Endothelial cell of umbilical vein (primary cell): ENCODE results near the gene TACSTD2. TPM values are rescaled to one million over a fixed set of nuclear protein-coding genes. Genes with fewer than 3 reads are reported as not detected.

Experiments used
- BruUV-seq: library from RNA; stranded (reverse); fragments of 400-500 nt; replicated peaks from 2 replicates; lab custom pipeline; 2021; lab: Mats Ljungman, UMichigan
- CTCF ChIA-PET: fragments of 300-600, 350-600 bp; sonication (Branson Sonifier 250); formaldehyde crosslinking; loops from one replicate; lab custom pipeline; 2021; ENCODE audit warnings: antibody characterized with exemption, inconsistent platforms; lab: Charles Lee
- POLR2A ChIA-PET: fragments of 300-600, 350-600 bp; sonication (Branson Sonifier 250); formaldehyde crosslinking; loops from one replicate; lab custom pipeline; 2021; ENCODE audit warnings: antibody characterized with exemption, inconsistent platforms; lab: Charles Lee
- DNase-seq: peaks from one replicate; pipeline ENCODE4 v3.0.0-alpha.2; 2011; ENCODE audit warnings: low read depth, low spot score
- FAIRE-seq: peaks from 2 replicates; lab custom pipeline; 2011; peaks lifted over from hg19 to GRCh38; lab: Jason Lieb, UNC
- H2AFZ ChIP-seq: 2 replicates; pipeline ENCODE4 v1.6.0; 2012; ENCODE audit warnings: low read depth, low read length, control low read depth, inconsistent platforms
- H3K27ac ChIP-seq: 2 replicates; pipeline ENCODE4 v1.5.1; 2011; ENCODE audit warnings: low read depth, mild to moderate bottlenecking, control low read depth, low read length, moderate library complexity; ENCODE audit not compliant: insufficient read depth
- H3K27me3 ChIP-seq, 2 experiments: 2 replicates each; pipeline versions ENCODE4 v1.6.0 to v1.6.1; 2011; ENCODE audit warnings: low read length in 2 of 2, mixed read lengths in 1 of 2; ENCODE audit not compliant: control insufficient read depth in 2 of 2, insufficient read depth in 2 of 2
- H3K36me3 ChIP-seq, 2 experiments: 2 replicates in 1 of 2; 3 replicates in 1 of 2; pipeline ENCODE4 v1.5.1; 2011; ENCODE audit warnings: low read length in 2 of 2, mild to moderate bottlenecking in 1 of 2, moderate library complexity in 1 of 2; ENCODE audit not compliant: control insufficient read depth in 2 of 2, insufficient read depth in 2 of 2; ENCODE audit errors: extremely low read depth in 1 of 2
- H3K4me1 ChIP-seq: 3 replicates; pipeline ENCODE4 v1.5.1; 2011; ENCODE audit warnings: mild to moderate bottlenecking, low read length; ENCODE audit not compliant: control insufficient read depth, insufficient read depth; ENCODE audit errors: extremely low read depth
- H3K4me2 ChIP-seq: 2 replicates; pipeline ENCODE4 v1.6.1; 2011; ENCODE audit warnings: low read length, control low read depth, mixed read lengths; ENCODE audit not compliant: insufficient read depth
- H3K4me3 ChIP-seq, 3 experiments: fragments of 200-600 bp in 1 of 3; sonication (generic), shearing (Covaris generic) in 1 of 3; replicated peaks in 1 of 3; 2 replicates each; pipeline ENCODE4 v1.5.1; 2011 to 2016; ENCODE audit warnings: control low read depth in 3 of 3, low read length in 3 of 3, mild to moderate bottlenecking in 2 of 3, inconsistent platforms in 1 of 3, low read depth in 1 of 3, moderate library complexity in 1 of 3; ENCODE audit not compliant: insufficient read depth in 1 of 3
- H3K79me2 ChIP-seq: 2 replicates; pipeline ENCODE4 v1.6.0; 2012; ENCODE audit warnings: low read length, inconsistent platforms; ENCODE audit not compliant: control insufficient read depth, insufficient read depth
- H3K9ac ChIP-seq: replicated peaks from 2 replicates; pipeline ENCODE3; 2011; ENCODE audit warnings: low read length, control low read depth; ENCODE audit not compliant: insufficient read depth; ENCODE audit errors: extremely low read depth
- H3K9me1 ChIP-seq: replicated peaks from 3 replicates; pipeline ENCODE4 v1.6.0; 2011; ENCODE audit warnings: mild to moderate bottlenecking, low read length; ENCODE audit not compliant: control insufficient read depth, insufficient read depth; ENCODE audit errors: extremely low read depth
- H3K9me3 ChIP-seq: replicated peaks from 2 replicates; pipeline ENCODE4 v1.5.1; 2012; ENCODE audit warnings: low read length, inconsistent platforms; ENCODE audit not compliant: control insufficient read depth, insufficient read depth
- H4K20me1 ChIP-seq: replicated peaks from 2 replicates; pipeline ENCODE3; 2011; ENCODE audit warnings: mild to moderate bottlenecking, low read length; ENCODE audit not compliant: control insufficient read depth, insufficient read depth; ENCODE audit errors: extremely low read depth
- EZH2 ChIP-seq: IDR thresholded peaks from 2 replicates; pipeline ENCODE4 v1.6.1; 2012; ENCODE audit warnings: borderline replicate concordance, low read depth, mild to moderate bottlenecking, moderate library complexity, low read length, inconsistent platforms; ENCODE audit not compliant: severe bottlenecking
- FOS ChIP-seq: IDR thresholded peaks from 2 replicates; pipeline ENCODE4 v1.6.1; 2011; ENCODE audit warnings: mild to moderate bottlenecking, low read length, moderate library complexity, borderline replicate concordance; ENCODE audit not compliant: insufficient read depth
- GATA2 ChIP-seq: IDR thresholded peaks from 2 replicates; pipeline ENCODE4 v1.7.0; 2011; ENCODE audit warnings: low read depth, mild to moderate bottlenecking, moderate library complexity, mixed read lengths, low read length; ENCODE audit not compliant: insufficient read length, insufficient read depth
- JUN ChIP-seq: IDR thresholded peaks from 2 replicates; pipeline ENCODE4 v1.6.1; 2011; ENCODE audit warnings: borderline replicate concordance, low read depth; ENCODE audit not compliant: insufficient read length, insufficient read depth
- MAX ChIP-seq: IDR thresholded peaks from 2 replicates; pipeline ENCODE4 v1.6.1; 2011; ENCODE audit not compliant: insufficient read depth, insufficient read length
- MYC ChIP-seq: IDR thresholded peaks from one replicate; pipeline ENCODE4 v1.6.1; 2011; ENCODE audit warnings: mild to moderate bottlenecking, low read depth, low read length
- POLR2A ChIP-seq: IDR thresholded peaks from 2 replicates; pipeline ENCODE4 v1.6.1; 2012; ENCODE audit warnings: low read depth, mild to moderate bottlenecking, control low read depth, low read length
- POLR2AphosphoS5 ChIP-seq: IDR thresholded peaks from 2 replicates; pipeline ENCODE4 v1.6.1; 2012; ENCODE audit warnings: low read depth, mild to moderate bottlenecking, control low read depth, low read length, moderate library complexity; ENCODE audit not compliant: insufficient read depth
- dilution Hi-C: fragments of 300-500 bp; cut with MboI; formaldehyde crosslinking; loops from one replicate; pipeline ENCODE4 v1.15.0; 2019; ENCODE audit warnings: low sequenced_read_pairs; ENCODE audit not compliant: extremely low pct_ligation_motif_present
- intact Hi-C: fragments of 100-400 bp; cut with micrococcal nuclease; formaldehyde crosslinking; loops from one replicate; pipeline ENCODE4 v1.10.0; 2022
- polyA plus RNA-seq, 4 experiments: library from polyadenylated mRNA; depleted of rRNA in 3 of 4; stranded (reverse) in 3 of 4; unstranded in 1 of 4; fragments of >200 nt; gene quantifications; 2 replicates each; pipeline versions ENCODE4 v1.2.1 to v1.2.3, GENCODE V29; 2011 to 2012; ENCODE audit warnings: missing spikeins in 1 of 4
- total RNA-seq: library from RNA; stranded (reverse); gene quantifications from 2 replicates; pipeline ENCODE4 v1.2.3, GENCODE V29; 2021
- TF ChIP-seq, protein P1 (sequence below), 2 donors: IDR thresholded peaks; 1 replicate in 1 of 2; 2 replicates in 1 of 2; pipeline ENCODE4 v1.5.1; 2011; ENCODE audit warnings: low read length in 2 of 2, mild to moderate bottlenecking in 2 of 2, moderate library complexity in 2 of 2, control low read depth in 1 of 2, inconsistent platforms in 1 of 2, low read depth in 1 of 2; ENCODE audit not compliant: insufficient read depth in 1 of 2; ENCODE audit errors: extremely low read depth in 1 of 2

TACSTD2 gene
- total and polyA plus RNA-seq, 2 donors (not counting 3 experiments of a cell fraction or from before 2014, with no cell fraction given): 30.7 to 43.3 TPM

DNA sequence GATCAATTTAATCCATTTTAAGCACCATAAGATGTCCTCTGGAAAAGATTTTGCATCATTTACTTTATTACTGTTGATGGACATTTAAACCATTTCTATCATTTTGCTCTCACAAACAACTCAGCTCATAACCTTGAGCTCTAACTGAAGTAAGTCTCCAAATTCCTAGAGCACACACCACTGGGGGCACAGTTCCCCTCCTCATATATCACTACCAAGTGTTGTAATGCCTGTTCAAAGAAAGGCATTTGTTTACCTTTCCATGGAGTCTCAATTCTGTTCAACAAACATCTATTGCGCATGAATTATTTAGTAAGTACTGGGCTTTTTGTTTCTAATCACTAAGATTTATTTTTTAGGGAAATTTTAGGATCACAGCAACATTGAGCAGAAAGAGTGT is 21.7 kb downstream of the TACSTD2 start:
- ChIA-PET CTCF (interaction anchor here (1.0 kb wide), 1 partner anchor 97 kb away, joined by 3 read pairs; no protein-coding TSS in a partner anchor), POLR2A (no interaction called here)
- dilution Hi-C loops: no loop called here

More for the DNA sequence above, 21.7 kb downstream of the TACSTD2 start:
- FAIRE-seq (no peak), DNase-seq (no peak)
- Histone ChIP-seq H3K9ac (no peak overlapping the region), H2AFZ (no peak overlapping the region), H3K27me3 (peaks cover 2 to 5% of the 10 kb centered on the region in 2 experiments), H3K36me3 (no peaks in the 10 kb centered on the region), H3K9me1 (no peaks in the 10 kb centered on the region), H4K20me1 (no peaks in the 10 kb centered on the region), H3K79me2 (no peaks in the 10 kb centered on the region), H3K9me3 (no peaks in the 10 kb centered on the region), H3K4me2 (no peak overlapping the region), H3K4me1 (no peaks in the 10 kb centered on the region), H3K4me3 (no peak overlapping the region), H3K27ac (no peak overlapping the region)
- intact Hi-C loops: no loop called here
- no TSS peak for BruUV-seq
- TF ChIP-seq POLR2AphosphoS5 (no peak), JUN (no peak), GATA2 (no peak), FOS (no peak), MYC (no peak), MAX (no peak), POLR2A (no peak), EZH2 (no peak)
- TF ChIP-seq, protein P1, sequence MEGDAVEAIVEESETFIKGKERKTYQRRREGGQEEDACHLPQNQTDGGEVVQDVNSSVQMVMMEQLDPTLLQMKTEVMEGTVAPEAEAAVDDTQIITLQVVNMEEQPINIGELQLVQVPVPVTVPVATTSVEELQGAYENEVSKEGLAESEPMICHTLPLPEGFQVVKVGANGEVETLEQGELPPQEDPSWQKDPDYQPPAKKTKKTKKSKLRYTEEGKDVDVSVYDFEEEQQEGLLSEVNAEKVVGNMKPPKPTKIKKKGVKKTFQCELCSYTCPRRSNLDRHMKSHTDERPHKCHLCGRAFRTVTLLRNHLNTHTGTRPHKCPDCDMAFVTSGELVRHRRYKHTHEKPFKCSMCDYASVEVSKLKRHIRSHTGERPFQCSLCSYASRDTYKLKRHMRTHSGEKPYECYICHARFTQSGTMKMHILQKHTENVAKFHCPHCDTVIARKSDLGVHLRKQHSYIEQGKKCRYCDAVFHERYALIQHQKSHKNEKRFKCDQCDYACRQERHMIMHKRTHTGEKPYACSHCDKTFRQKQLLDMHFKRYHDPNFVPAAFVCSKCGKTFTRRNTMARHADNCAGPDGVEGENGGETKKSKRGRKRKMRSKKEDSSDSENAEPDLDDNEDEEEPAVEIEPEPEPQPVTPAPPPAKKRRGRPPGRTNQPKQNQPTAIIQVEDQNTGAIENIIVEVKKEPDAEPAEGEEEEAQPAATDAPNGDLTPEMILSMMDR (IDR thresholded peaks at IDR 0.05; ENCODE audit: extremely low read depth in 1 of 2, insufficient read depth in 1 of 2, low read depth in 1 of 2, low read length in 2 of 2): no peak
